GM18499 (cell line): ENCODE results near the gene PRR19.
A peak's percentile ranks its signal among the peaks of the same experiment; 100 is the strongest.
"Not testable (repeated sequence)": the region's sequence is repeated elsewhere in the genome, so short reads cannot be mapped to it uniquely, and the experiment has no call there.

Experiments
- ATAC-seq: cut with Tn5 transposase; IDR thresholded peaks from one replicate; pipeline ENCODE4 v1.9.1; 2021; ENCODE audit warnings: moderate number of reproducible peaks; ENCODE audit not compliant: insufficient read depth, unreplicated experiment

Gene PRR19, protein sequence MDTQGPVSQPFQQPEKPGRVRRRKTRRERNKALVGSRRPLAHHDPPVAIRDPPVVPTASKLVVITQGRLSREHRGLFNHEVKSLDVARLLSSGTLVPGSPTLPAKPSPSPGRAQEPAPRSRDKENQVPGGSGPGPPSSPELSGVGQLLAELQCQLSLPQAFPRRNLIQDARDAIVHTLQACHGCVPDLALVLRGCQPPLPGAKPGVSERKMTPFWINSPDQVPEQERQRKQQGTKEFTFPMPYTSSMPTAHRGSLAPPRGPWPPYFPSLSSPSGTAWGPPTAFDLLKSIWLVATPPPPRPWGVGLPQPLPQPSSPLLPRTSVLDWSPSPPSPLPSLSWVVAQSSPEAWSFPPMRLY

GRCh38 chr19:42301646-42302203 is at the start of gene PRR19:
PRR19 (plus strand) TSS chr19:42302132; CDS start chr19:42309585, 7,453 bp downstream.
- ATAC-seq = no peak

- ATAC-seq = no peak
Measured at GRCh38 chr19:42252365-42253244, 49.3 kb upstream of the PRR19 start.

GRCh38 chr19:42253245-42254088 is 48.5 kb upstream of the PRR19 start:
- no peak for ATAC-seq

DNA sequence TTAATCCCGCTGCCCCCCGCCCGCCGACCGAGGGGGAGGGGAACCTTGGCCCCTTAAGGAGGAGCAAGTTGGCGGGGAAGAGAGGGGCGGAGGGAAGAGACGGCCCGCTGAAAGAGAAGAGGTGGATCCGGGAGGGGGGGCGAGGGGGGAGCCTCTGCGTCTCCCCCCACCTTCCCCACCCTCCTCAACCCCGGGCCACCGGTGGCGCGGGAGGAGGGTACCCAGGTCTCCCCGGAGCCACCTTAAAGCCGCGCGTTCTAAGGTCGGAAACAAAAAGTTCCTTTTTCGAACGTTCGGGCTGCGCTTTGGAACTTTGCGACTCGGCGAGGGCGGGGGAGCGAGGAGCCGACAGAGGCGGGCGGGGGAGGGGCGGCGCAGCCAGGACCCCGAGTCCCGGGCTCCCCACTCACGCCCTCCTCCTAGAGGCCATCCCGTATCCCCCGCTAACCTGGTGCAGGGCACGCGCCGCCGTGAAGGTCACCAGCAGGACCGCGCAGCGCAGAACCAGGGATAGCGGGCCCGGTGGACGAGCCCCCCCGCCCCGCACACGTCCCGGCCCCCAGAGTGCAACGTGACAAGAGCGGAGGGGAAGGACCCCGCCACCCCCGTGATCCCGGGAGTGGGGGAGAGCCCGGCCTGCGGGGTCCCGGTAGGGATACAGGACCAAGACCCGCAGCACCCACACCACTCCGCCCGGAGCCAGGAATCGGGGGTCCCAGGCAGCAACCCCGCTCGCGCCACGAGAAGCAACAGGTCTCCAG is 47.7 kb upstream of the PRR19 start:
- no peak for ATAC-seq

- ATAC-seq = no peak
Measured at GRCh38 chr19:42254850-42255765, 46.8 kb upstream of the PRR19 start, which contains the start of gene ERF. ERF (minus strand) TSS chr19:42255128; CDS start chr19:42254999, 129 bp downstream.

- ATAC-seq = no peak
Measured at GRCh38 chr19:42255766-42256745, 45.9 kb upstream of the PRR19 start.

DNA sequence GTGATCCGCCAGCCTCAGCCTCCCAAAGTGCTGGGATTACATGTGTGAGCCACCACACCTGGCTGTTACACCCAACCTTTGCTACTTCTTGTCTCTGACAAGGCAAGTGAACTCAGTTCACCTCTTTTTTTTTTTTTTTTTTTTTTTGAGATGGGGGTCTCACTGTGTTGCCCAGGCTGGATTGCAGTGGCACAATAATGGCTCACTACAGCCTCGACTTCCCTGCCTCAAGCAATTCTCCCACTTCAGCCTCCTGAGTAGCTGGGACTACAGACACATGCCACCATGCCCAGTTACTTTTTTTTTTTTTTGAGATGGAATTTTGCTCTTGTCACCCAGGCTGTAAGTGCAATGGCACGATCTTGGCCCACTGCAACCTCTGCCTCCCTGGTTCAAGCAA is 44.1 kb upstream of the PRR19 start:
- not testable (repeated sequence) for ATAC-seq

DNA sequence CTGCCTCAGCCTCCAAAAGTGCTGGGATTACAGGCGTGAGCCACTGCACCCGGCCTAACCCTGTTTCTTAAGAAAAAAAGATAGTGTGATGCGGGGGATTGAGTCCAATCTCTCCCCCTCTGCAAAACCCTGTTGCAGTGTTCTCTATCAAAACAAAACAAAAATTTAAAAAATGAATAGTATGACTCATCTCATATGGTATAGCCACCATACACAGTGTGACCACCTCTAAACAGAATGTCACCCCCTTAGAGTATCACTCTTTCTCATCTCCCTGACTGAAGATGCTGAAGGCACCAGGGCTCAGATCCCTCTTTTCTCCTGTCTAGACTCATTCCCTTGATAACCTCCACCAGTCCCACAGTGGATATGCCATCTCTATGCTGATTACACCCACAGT is 40.2 kb upstream of the PRR19 start:
- no peak for ATAC-seq

- not testable (repeated sequence) for ATAC-seq
Measured at GRCh38 chr19:42266105-42266504, 35.8 kb upstream of the PRR19 start.

DNA sequence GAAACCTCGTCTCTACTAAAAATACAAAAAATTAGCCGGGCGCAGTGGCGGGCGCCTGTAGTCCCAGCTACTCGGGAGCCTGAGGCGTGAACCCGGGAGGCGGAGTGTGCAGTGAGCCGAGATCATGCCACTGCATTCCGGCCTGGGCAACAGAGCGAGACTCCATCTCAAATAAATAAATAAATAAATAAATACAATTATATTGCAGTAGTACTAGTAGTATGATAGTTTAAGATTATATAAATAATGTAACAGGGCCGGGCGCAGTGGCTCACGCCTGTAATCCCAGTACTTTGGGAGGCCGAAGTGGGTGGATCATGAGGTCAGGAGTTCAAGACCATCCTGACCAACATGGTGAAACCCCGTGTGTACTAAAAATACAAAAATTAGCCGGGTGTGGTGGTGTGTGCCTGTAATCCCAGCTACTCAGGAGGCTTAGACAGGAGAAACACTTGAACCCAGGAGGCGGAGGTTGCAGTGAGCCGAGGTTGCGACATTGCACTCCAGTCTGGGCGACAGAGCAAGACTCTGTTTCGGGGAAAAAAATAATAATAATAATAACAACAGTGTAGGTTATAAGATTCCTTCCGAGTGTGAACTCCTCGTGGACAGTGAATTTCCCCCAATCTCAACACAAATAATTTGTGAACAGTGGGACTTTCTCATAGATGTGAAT is 34.9 kb upstream of the PRR19 start:
- ATAC-seq = not testable (repeated sequence)

DNA sequence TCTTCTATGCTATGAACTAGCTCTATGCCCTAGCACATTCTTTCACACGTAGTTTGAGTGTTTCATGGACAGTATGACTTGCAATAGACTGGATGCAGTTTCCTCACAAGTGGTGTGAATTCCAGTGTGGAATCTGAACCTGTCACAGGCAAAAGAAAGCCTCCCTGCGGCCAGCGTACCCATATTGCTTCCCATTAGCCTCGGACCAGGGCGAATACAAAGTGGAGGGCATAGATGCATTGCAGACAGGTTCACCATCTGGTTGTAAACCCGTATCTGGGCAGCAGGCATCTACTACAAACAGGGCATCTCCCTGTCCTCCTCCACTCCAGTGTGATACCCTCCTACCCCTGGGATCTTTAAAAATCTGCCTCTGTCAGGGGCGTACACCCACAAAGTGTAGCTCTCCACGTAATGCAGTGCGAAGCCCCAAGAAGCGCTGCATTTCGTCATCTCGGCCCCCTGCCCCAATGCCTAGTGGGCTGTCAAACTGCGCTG is 34.2 kb upstream of the PRR19 start:
- ATAC-seq = no peak

DNA sequence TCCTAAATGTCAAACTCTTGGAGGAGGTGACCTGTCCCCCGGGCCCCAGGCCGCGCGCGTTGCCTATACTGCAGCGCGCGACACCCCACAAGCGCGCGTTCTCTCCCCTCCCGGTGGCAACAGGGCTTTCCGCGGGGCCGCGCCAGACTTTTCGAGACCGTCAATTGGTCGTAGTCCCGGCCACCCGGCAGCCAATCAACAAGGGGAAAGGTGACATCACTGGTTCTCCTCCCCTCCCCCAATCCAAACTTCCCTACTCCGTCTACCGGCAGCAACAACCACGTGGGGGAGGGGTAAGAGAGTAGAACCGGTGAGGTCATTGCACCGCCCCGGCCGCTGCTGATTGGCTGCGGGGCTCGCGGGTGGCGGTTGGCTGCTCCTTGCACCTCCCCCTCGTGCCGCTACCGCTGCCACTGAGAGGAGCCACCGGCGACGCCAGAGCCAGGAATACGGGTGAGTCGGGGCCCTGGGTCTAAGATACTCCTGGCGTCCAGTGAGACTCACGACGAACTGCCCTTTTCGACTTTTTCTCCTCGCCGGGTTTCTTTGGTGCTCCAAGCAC is 33.7 kb upstream of the PRR19 start:
- ATAC-seq = peak; percentile 33

DNA sequence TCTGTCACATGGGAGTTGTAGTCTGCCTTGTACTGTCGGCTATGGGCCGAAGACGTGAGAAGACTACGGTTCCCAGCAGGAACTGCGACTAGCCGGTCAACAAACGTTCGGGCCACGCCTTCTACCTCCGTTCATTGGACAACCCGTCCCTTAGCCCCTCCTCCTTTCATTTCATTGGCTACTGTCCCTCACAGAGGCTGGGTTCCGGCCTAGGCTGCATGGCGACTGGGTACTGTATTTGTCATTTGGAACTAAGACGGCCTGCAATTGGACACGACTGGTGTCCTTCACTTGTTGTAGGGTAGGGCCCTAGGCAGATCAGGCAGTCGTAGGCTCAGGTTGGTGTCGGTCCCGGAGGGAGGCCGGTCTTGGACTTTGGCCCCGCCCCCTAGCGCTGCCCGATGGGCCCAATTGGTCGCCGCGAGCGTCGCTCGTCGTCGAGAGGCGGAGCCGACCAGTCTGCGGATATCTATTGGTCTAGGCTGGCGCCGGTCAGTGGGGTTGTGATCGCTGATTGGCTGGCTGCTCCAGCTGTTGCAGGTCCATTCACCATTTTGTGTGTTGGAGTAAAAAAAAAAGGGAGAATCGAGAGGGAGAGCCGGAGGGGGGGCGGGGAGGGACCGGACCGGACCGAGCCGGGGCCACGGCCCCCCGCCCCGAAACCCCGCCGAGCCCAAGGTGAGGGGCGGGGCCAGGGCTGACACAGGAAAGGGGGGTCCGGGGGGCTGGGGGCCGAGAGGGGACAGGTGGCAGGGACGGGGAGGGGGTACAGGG is 33.0 kb upstream of the PRR19 start, which contains the start of gene CIC:
Gene CIC, plus strand, starts transcription at position 549 of the 774 bp plus-strand sequence. CDS start 2,532 bp downstream, outside the sequence.
- ATAC-seq = peak; percentile 57

DNA sequence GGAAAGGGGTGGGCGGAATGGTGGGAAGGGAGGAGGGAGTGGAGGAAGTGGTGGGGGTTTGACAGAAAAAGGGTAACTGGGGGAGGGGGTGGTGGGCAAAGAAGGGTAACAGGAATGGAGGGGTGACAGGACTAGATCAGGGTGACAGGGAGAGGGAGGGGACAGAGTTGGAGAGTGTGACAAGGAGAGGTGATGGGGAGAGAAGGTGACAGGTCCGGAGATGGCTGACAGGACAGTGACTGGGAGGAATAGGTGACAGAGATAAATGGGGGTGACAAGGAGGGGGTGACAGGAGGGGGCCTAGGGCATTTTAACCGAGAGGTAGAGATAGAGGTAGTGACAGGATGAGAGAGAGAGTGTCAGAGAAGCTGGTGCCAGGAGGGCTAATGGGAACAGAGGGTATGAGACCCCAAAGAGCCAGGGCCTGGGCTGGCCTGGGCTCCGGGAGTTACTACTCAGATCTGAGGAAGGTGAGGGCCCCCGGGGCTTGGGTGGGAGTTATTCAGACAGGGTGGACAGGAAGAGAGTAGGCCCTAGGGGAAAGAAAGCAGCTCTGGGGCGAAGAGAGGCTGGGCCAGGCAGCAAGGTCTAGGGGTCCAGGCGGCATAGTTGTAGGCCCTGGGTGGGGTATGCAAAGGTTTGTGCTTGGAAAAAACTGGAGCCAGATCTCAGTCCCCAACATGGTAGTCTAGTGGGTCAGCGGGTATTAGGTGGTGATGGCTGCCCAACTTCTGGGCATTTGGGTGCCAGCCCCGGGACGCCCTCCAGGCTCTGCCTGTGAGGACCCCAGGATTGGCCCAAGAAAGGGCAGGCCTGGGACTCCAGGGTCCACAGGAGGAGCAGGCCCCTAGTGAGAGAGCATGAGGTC is 32.2 kb upstream of the PRR19 start:
- no peak for ATAC-seq
